HG03196 (cell line): Measurements from ENCODE around the gene CYP4A11.
"Not testable (repeated sequence)": the region's sequence is repeated elsewhere in the genome, so short reads cannot be mapped to it uniquely, and the experiment has no call there.

Source experiments
- ATAC-seq: cut with Tn5 transposase; IDR thresholded peaks from one replicate; pipeline ENCODE4 v1.9.1; 2021; ENCODE audit not compliant: unreplicated experiment

The CYP4A11 gene

GRCh38 chr1:46927249-46927835 lies 13.9 kb downstream of the CYP4A11 start:
- ATAC-seq = no peak

GRCh38 chr1:46910790-46911189 lies 30.5 kb downstream of the CYP4A11 start:
- ATAC-seq = no peak

GRCh38 chr1:46903481-46903880 lies 37.8 kb downstream of the CYP4A11 start:
- ATAC-seq = no peak

DNA sequence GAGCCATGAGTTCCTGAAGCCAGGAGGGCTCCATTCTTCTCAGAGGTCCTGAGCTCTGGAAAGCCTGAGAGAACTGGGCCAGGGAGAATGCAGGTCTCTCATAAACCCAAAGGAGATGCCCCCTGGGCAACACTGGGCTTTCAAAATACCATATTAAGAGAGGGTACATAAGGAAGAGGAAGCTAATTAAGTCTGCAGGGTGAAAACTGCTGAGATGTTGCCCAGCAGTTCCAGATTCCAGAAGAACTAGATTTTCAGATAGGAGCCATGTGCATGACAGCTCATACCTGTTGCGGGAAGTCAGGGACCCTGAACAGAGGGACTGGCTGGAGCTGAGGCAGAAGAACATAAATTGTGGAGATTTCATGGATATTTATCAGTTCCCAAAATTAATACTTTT lies 40.9 kb downstream of the CYP4A11 start:
- ATAC-seq = no peak

- not testable (repeated sequence) for ATAC-seq
Measured at GRCh38 chr1:46881656-46882055, 59.6 kb downstream of the CYP4A11 start.
